NOMO-1 (cell line): ENCODE measurements around the gene SLC22A8.
"Not testable (repeated sequence)": the region's sequence is repeated elsewhere in the genome, so short reads cannot be mapped to it uniquely, and the experiment has no call there.

Experiments used
- DNase-seq, 2 experiments: peaks; one replicate each; lab custom pipeline; 2025; ENCODE audit not compliant: unreplicated experiment in 2 of 2; lab: John Stamatoyannopoulos, UW

The SLC22A8 gene

GRCh38 chr11:63015521-63016215 lies at the start of gene SLC22A8:
Gene SLC22A8, minus strand, starts transcription at chr11:63015841. Its CDS starts 883 bp downstream, at chr11:63014958.
- DNase-seq, result no peak

DNA sequence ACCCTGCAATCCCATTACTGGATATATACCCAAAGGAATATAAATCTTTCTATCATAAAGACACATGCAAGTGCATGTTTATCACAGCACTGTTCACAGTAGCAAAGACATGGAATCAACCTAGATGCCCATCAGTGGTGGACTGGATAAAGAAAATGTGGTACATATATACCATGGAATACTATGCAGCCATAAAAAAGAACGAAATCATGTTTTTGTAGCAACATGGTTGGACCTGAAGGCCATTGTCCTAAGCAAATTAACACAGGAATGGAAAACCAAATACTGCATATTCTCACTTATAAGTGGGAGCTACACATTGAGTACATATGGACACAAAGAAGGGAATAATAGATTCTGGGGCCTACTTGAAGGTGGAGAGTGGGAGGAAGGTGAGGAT lies 30.6 kb upstream of the SLC22A8 start:
- not testable (repeated sequence) for DNase-seq

- DNase-seq, result no peak
Observed at GRCh38 chr11:63042596-63042995, 27.0 kb upstream of the SLC22A8 start.

GRCh38 chr11:63032457-63032856 lies 16.8 kb upstream of the SLC22A8 start:
- DNase-seq, result no peak

GRCh38 chr11:63023841-63024648 lies 8.4 kb upstream of the SLC22A8 start:
- peak; percentile 78 to 89 for DNase-seq

DNA sequence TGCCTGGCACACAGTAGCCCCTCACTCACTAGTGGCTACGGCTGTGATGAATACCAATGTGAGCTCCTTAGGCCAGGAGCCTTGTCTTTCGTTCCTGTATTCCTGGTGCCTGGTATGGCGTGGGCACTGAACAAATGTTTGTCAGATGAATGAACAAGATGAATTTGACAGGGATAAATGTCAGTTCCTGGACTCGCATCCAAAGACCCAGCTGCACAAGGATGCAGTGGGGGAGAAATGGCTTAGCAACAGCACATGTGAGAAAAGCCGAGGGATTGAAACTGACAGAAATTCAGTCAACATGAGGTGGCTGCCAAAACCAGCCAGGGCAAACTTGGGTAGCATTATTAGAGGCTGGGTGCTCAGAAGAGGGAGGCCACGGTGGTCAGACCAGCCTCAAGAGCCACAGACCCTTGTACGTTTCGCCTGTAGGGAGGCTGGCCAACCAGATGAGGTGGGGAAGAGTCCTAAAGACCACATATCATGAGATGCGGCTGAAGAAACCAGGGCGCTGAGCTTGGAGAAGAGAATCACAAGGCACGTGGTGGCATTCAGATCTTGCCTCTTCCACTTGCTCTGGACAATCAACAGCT lies 7.7 kb upstream of the SLC22A8 start:
- DNase-seq, result no peak

GRCh38 chr11:63022441-63022840 lies 6.8 kb upstream of the SLC22A8 start:
- no peak for DNase-seq

GRCh38 chr11:63020671-63021291 lies 5.1 kb upstream of the SLC22A8 start:
- DNase-seq, result no peak

- DNase-seq, result no peak
Observed at GRCh38 chr11:63019506-63019905, 3.9 kb upstream of the SLC22A8 start.

DNA sequence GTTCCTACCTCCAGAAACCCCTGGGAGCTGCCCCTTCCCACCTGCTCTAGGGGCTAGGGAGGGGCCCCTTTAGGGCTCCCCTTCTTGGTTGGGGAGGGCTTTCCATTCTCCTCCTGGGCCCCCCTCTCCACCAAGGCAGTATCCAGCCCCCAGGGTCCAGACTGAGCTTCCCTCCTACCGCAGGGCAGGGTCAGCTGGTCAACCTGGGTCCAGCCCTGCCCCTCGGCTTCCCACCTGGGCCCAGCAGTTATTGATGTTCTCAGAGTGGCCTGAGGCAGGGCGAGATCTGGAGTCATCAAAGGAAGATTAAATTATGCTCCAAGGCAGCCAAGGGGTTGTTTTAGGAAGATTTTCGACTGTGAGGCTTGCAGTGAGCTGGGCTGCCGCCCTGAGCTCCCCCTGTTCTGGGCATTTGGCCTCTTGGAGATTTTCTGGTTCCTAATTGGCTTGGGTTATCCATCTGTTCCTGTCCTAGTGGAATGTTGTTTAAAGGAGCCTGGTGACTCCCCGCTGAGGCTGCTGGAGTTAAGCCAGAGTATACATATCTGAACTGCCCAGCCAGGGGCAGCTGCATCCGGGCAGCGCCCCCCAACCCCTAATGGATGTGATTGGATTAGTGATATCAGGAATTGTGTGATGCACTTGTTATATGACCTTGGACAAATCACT lies 1.8 kb upstream of the SLC22A8 start:
- DNase-seq, result no peak

GRCh38 chr11:63014408-63015055 lies 1.1 kb downstream of the SLC22A8 start:
- DNase-seq, result no peak

DNA sequence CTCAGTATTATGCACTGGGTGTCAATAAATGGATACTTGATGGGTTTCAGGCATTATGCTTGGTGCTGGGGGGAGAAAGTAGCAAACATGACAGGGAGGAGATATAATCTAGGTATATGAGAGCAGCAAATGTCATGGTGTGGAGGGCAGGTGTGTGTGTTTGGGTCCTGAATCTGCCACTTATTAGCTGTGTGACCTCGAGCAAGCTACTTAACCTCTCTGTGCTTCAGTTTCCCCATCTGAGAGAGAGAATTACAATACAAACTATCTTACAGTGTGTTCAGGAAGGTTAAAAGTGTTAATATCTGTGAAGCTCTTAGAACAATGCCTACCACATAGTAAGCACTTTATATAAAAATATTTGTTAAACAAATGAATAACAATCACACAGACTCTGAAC lies 2.8 kb downstream of the SLC22A8 start:
- DNase-seq, result no peak

- no peak for DNase-seq
Observed at GRCh38 chr11:63012430-63012829, 3.2 kb downstream of the SLC22A8 start.

- DNase-seq, result no peak
Observed at GRCh38 chr11:63010934-63011439, 4.7 kb downstream of the SLC22A8 start.

- DNase-seq, result no peak
Observed at GRCh38 chr11:63007920-63008319, 7.7 kb downstream of the SLC22A8 start.

DNA sequence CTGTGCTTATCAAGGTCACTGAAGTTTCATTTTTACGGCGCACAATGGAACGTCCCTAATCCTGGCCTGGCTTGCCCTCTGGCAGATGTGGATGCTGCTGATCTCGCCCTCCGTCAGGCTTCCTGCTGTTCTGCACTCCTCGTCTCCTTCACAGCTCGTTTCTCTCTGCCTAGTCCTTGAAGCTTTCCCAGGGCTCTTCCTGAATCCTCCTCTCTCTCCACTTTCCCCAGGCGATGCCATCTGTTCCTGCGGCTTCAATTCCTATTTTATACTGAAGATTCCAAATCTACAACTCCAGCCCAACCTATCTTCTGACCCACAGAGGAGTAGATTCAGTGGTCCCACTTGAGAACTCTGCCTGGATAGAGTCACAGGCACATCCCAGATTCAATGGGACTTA lies 14.2 kb downstream of the SLC22A8 start:
- no peak for DNase-seq

GRCh38 chr11:62999649-63000048 lies 16.0 kb downstream of the SLC22A8 start:
- DNase-seq, result no peak

GRCh38 chr11:62999156-62999555 lies 16.5 kb downstream of the SLC22A8 start:
- DNase-seq, result no peak

DNA sequence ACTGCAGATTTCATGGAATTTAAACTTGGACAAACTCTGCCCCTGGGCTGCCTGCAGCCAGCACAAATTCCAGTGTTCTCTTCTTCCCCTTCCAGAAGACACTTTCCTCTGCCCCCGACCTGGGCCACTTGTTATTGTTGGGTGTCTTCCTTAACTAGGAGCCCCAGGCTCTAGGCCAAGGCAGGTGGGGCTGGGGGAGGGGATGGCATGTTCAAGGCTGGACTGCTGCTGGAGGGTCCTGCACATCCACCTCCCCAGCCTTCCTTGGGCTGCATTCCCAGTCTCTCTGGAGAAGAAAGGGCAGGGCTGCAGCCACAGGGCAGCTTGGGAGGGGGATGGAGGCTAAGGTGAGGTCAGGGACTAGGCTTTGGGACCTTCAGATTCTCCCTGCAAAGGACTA lies 19.4 kb downstream of the SLC22A8 start:
- no peak for DNase-seq

DNA sequence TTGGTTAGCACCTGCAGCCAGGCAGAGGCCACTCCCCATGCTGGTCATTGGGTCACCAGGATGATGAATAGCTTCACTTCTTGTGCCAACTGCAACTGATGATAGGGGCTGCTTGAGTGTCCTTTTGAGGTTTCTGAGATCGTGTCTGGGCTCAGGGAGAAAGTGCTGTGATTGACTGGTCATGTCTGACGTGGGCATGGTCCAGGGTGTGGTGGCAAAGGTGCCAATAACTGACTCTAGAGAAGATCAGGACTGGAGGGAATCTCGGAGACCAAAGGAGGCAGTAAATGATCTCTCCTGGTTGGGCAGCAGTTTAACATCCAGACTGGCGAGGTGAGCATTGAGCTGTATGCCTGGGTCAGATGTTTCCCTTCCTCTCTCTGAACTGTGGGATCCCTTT lies 20.9 kb downstream of the SLC22A8 start:
- DNase-seq, result no peak
